NCI-H345 (cell line): ENCODE measurements around the gene HYAL2.

Experiments used
- DNase-seq: peaks from one replicate; lab custom pipeline; 2025; lab: John Stamatoyannopoulos, UW

HYAL2 gene

DNA sequence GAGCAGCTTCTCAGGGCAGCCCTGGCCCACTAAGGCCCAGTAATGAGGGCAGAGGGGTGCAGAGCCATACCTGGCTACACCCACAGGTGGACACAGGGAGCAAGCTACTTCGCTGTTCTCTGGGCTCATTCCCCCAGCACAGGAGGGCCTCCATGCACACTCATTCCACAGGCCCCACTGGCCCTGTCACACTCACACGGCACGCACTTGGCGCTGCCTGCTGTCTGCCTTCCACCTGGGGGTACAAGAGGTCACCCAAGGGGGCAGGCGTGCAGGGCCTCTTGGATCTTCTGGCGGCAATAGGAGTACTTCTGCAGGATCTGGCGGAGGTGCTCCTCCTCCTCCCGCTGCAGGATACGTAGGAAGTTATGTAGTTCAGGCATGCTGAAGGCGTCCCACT is 7.8 kb upstream of the HYAL2 start:
- DNase-seq, result no peak

DNA sequence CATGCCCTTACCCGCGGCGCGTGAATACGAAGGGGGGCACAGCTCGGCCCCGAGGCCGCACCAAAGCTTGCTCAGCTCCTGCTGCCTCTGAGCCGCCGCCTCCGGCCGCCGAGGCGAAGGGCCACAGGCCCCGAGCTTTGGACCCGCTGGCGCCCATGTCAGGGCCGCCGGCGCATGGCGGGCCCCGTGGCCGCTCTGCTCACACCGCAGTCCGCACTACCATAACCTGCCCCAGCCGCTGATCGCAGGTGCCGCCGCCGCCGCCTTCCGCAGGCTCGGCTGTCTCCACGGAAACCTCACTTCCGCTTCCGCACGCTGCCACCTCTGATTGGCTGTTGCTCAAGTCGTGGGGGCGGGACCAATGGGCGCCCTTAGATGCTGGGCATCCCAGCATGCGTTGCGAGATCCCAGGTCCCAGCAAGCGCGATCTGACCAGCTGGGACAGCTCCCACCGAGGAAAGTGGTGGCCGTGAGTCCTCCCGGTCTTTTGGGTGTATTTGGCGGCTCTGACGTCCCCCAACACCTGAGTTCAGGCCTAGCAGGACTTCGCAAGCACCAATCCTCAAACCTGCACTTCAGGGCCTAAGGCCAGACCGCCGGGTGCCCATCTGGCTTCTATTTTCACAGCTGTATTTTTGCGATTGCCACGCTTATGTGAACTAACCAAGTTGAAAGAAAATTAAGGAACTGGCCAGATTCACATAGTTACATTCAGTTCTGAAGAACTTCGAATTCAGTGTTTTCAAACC is 5.6 kb upstream of the HYAL2 start, which contains the start of gene TUSC2:
Gene TUSC2 (minus strand): TSS at position 281 of the 749 bp plus-strand sequence. CDS start 124 bp downstream, at position 157.
- peak; percentile 92 for DNase-seq

DNA sequence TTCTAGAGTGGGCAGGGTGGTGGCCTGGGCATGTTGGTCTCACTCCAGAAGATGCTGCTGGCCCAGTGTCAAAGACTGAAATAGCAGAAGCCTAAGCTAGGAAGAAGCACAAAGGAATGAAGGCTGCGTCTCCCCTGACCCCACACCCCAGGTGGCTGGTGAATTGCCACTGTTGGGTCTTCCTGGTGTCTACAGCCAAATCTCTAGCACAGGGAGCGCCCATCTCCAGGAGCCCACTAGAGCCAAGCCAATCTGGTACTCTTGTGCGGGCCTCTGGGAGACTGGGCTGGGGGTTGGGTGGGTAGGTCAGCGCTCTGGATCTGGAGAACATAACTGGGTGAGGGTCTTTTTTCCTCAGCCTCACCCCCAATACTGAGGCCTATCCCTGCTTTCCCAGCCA is 4.6 kb upstream of the HYAL2 start:
- DNase-seq, result no peak

DNA sequence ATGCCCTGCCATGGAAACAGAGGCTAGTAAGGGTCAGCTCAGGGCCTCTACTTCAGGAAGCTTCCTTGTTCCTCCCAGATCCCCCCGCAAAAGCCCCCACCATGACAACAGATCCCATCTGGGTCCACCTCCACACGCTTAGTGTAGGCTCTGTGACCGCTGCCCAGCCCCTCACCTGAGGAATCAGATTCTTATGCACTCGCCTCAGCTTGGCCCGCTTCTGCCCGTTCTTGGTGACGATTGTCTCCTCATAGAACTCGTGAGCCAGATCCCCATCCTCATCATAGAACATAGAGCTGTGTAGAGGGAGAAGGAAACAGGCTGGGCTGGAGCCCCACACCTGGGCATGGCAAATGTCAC is 3.6 kb upstream of the HYAL2 start:
- no peak for DNase-seq

DNA sequence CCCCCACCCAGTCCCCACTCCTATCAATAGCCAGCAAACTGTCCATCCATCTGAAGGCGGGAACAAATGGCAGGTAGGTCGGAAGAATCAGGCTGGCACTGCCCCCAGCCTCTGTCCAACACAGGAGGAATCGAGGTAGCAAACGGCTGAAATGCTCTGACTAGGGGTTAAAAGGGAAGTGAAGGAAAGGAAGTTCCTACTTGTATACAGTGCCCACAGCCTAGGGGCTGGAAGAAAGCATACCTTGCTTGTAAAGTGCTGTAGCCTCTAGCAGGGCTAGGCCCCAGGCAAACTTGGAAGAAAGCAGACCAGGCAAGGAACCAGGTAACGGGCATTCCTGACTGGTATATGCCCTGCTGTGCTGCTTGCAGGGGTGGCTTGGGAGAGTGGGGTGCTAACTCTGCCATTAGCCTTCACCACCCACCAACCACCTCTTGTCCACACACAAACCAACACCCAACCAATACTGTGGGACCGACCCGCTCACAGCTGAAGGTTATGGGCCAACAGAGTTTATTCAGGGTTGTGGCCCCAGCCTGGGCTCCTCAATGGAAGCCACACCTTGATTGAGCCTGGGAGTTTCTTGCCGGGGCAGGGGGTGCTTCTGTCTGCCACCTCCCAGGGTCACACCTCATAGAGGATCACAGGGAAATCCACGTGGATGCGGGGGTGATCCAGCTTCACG is 3.1 kb upstream of the HYAL2 start:
- no peak for DNase-seq

DNA sequence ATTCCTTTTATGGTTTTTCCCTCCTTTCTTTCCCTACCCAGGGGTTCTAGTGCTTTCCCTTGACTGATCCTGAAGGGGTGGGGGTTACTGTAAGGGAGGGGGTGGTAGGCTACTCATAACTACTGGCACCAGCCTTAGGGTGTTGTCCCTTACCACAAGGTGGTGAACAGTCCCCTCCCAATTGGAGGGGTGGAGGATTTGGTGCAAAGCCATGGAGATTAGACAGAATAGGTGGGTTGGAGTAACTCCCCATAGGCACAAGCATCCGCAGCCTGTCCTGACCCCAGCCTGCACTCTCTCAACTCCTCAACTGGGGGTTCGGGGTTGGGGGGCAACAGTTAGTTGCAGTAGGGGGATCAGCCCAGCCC is 2.6 kb upstream of the HYAL2 start:
- no peak for DNase-seq

DNA sequence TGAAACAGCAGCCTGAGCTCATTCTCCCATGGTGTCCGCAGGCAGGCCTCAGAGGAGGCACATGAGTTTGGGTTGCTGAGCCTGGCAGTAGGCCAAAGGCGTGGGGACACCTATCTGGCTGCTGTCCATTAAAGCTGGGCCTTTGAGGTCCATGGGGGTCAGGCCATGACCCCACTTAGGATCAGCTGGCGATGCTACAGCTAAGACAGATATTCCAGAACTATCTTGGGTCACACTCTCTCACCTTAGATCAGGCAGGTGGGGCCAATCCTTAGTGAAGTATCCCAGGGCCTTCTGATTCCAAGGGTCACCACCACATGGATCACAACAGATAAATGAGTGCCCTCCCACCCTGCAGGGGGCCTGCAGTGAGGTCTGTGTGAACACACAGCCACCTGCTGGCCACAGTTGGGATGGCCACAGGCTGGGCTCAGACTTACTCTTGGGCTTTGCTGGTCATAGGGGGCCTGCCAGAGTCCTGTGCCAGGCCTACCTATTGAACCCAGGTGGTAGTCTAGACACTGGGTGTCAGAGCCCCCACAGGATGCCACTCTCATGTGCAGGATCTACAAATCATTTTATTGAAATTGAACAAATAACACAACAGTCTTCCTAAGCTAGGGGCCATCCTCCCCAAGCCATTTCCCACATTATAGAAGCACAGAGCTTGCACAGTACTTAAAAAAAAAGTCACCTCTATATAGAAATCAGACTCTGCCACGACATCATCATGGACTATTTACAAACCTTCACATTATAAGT is 2.0 kb upstream of the HYAL2 start:
- peak; percentile 45 for DNase-seq

DNA sequence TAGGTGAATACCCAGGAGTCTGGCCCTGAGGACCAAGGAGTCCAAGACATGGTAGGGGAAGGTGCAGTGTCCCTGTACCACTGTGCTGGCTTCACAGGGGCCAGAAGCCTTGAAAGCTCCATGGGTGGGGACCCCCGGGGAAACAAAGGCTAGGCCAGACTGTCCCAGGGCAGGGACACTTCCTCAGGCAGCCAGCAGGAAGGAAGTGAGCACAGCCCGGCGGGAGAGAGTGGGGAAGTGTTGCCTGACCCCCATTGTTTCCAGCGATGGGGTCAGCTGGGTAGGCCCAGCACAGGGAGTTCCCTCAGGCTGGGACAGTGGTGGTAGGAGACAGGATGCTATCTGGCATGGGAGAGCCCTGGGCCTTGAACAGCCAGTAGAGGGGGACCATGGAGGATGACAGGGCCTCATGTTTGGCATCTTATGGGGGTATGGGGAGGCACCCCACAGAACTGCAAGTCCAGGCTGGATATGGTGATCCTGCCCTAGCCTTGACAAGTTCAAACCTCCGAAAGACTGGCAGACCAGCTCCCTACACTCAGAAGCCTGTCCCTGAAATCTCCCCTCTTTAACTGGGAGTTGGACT is 1.2 kb upstream of the HYAL2 start:
- no peak for DNase-seq

DNA sequence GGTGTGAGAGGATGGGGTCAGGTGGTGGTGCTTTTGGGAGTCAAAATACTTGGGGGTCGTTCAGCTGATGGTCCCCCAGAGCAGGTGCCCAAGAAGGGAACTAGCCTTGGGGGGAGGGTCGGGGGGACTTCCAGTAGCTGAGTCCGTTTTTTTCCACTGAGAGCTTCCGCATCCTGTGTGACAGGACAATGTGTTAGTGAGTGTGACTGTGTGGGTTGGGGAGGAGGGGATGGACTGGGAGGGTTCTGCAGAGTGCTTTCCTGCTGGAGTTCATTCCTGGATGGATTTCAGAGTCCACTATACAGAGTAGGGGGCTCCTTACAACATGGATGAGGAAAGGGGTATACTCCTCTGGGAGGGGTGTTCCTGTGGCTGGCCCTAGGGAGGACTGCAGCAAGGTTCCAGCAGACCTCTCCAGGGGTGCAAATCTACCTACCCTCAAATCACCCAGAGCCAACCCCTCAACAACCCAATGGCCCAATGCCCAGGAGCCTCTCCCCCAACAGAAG is 601 bp upstream of the HYAL2 start:
- no peak for DNase-seq

DNA sequence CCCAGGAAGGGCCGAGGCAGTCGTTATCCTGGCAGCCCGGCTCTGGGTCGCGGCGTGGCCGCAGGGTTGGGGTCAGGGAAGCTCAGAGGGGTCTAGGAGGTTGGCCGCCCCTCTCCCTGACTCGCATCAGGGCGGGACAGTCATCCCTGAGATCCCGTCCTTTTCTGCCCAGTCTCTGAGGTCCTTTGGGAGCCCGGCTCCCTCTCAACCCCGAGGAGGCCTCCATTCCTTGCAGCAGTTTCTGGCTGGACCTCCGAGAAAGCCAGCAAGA is 495 bp downstream of the HYAL2 start:
- no peak for DNase-seq

DNA sequence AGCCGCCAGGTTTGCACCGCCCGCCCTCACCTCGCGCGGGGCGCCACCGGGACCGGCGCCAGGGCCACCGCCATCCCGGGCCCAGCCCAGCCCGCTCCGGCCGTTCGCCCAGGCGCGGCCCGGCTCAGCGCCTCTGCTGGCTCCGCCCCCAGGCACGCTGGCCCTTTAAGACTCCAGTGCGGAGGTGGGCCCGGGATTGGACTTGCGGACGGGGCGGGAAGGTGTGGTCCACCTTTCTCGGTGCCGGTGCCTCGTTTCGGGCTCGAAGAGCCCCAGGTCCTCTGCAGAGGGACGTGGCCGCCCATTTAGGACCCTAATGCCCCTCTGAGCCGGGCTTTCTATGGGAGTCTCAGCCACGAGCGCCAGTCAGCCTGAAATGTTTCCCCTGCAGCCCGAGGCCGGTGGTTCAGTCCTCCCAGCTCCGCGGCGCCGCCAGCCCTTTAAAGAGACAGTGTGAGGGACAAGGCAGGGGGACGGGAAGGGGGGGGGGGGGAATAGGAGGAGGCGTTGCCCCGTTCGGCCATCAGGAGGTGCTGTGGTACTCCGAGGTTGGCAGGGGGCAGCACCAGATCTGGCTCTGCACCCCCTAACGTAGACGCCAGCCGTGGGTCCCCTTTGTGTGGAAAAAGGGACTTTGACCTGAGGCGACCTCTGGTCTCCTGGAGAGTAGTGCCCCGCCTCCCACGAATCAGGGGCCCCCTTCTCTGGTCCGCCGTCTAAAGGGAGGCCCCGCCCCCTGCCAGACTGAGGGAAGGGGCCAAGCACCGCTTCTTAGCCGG is 1.0 kb downstream of the HYAL2 start:
- peak; percentile 77 for DNase-seq

DNA sequence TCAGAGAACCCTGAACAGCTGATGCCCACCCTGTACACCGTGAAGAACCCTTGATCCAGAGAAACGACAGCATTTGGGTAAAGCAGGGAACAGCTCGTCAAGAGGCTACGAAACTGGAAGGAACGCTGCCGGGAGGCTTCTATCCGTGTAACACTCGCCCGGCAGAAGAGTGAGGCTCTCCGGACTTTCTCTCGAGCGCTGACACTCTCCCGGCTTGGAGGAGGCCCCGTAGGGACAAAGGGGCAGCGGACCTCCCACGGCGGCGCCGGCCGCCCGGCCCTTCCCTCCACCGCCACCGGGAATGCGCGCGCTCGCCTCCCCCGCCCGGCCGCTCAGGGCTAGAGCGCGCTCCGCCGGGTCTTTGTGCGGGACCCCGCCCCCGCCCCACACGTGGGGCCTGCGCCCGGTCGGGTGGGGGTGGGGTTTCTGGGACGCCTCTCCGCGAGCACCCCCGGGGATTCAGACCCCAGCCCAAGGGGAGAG is 1.7 kb downstream of the HYAL2 start:
- peak; percentile 77 for DNase-seq

DNA sequence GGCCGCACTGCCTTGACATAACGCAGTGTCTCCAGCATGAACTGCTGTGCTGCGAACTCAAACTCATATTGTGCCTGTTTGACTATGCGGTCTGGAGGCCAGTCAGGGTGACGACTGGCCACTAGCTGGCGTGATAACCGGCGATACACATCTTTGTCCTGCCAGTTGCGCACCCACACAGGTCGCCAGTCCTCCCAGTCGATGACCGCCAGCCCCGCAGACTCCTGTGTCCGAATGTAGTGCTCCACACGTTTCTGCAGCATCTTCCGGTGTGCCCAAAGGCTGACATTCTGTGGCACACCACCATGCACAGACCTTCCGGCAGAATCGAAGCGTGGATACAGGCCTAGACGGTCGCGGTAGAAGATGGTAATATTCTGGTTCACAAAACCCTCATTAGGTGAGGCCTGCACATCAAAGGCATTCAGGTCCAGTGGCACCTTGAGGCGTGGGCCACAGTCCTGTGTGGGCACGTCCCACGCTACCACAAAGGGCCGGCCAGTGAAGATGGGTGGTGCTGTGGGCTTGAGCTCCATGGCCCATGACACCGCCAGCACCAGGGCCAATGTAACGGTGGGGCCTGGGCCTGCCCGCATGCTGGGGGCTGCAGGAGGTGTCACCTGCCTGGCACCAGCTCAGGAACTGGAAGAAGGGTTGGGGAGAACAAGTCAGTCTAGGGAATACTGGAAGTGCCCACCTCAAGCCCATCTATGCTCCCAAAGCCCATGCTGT is 2.5 kb downstream of the HYAL2 start:
- DNase-seq, result no peak

DNA sequence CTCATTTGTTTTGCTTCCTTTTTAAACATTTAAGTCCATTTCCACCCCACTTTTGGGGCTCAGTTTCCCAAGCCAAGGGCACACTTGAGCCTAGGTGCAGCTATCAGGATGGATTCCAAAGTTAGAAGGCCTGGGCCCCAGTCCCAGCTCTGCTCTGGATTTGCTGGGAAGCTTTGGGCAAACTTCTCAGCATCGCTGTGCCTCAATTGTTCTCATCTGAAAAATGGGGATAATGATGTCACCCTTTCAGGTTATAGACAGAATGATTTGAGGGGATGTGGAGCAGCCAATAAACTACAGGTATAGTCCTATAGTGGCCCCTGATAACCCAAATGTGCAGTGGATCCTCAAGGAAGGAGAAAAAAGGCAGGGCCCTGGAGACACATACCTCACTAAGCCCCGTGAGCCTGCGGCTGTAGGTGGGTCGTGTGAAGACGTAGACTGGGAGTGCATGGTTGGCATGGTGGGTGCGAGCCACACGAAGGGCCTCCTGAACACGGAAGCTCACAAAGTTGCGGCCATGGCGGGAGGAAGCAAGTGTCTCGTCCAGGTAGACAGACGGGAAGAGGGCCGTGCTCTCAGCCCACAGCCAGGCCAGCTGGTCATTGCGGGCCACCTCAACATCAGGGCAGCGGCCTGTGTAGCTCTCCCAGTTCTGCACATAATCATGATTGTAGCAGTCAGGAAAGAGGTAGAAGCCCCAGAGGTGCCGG is 3.2 kb downstream of the HYAL2 start:
- no peak for DNase-seq

DNA sequence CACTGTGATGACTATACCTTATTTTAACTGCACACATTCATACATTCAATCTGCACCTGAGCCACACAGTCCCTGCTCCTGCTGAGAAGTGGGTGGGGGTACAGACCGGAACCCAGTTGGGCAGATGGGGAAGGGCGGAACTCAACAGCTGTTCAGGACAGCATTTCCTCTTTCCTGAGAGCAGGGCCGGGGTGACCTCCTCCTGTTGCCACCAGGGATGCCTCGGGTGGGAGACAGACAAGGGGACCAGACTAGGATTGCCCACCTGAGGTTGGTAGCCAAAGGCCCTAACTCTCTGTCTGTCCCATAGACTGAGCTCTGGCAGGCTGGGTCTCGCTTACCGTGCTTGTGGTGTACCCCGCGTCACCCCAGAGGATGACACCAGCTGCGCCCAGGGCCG is 3.9 kb downstream of the HYAL2 start:
- DNase-seq, result no peak

DNA sequence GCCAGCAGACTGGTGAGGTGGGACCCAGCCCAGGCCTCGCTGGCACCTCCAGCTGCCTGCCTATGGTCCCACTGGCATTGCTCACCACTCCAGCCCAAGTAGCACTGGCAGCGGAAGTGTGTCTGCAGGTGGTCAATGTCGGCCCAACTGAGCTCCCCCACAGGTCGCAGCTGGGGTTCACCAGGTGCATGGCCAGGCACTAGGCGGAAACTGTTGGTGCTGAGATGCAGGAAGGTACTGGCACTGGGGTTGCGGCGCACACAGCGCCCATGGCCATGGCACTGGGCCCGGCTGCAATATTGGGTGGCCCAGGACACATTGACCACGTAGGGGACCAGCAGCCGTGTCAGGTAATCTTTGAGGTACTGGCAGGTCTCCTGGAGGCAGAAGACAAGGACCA is 4.4 kb downstream of the HYAL2 start:
- no peak for DNase-seq

DNA sequence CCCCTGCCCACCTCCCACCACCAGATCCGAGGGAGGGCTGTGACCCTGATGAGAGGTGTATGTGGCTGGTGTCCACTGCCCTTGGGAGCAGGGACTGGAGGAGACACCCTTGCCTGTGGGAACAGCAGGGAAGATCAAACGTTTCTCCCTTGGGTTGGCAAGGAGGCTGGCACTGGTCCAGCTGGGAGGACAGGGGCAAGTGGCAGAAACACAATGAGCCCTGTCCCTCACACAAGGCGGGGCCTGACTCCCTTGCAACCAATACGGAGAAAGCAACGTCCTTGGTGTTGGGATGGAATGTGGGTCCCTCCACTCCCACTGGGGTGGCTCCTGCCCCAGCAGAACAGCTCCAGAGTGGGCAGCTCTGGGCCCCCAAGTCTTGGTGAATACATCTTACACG is 5.2 kb downstream of the HYAL2 start:
- no peak for DNase-seq

DNA sequence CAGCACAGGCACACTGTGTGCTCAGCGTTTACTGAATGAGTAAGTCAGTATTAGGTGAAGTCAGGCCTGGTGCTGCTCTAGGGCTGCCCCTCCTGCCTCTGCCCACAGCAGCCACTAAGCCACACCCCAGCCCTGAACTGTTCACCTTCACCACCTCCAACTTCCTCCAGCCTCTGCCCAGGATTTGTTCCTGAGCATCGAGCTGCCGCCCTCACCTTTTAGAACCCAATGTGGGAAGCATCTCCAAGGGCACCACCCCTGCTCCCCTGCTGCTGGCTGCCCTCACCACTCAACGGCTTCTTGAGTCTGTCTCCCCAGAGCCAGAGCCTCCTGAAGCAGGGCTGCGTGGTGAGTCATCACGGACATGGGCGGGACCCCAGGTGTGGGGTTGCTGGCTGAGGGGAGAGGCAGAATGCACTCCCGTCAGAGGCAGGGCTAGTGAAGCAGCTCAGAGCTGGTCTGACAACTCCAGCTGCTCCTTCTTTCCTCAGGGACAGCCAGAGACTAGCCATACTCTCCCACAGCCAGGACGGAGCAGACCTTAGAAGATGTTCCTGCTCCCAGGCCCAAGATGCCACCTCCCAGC is 5.8 kb downstream of the HYAL2 start:
- no peak for DNase-seq

DNA sequence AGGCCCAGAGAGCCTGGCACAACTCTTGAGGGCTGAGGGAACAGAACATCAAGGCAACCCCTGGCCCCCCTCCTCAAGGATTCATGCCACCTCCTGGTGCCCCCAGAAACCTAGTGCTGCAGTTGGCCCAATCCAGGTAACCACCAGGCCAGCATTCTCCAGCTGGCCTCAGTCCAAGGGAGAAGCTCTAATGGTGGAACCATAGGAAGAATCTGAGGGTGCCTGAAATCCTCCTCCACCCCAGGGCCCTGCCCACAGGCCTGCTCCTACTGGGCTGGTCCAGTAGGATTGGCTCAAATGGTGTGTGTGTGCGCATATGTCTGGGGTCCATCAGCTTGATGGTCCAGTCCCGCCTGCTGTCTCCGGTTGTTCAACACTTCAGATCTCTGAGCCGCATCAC is 7.7 kb downstream of the HYAL2 start:
- no peak for DNase-seq

DNA sequence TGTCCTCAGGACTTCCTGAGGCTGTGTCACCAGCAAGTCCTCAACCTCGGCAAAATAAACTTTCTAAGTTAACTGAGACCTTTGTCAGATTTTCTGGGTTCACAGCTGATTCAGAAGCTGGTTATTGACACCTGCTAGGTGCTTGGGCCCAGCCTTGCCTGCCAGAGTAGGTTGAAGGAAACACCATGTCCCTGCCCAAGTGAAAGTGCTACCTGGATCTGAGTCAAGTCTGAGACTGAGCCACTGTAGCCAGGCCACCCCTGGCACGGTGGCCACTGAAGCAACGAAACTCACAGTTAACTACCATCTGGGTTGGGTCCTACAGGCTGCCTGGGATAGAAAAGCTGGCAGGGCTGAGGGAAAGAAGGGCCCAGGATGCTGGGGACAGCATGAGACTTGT is 8.2 kb downstream of the HYAL2 start:
- DNase-seq, result no peak
